HFFc6 (cell line): ENCODE measurements around the gene PTPDC1. TPM values are rescaled to one million over a fixed set of nuclear protein-coding genes. Genes with fewer than 3 reads are reported as not detected.

Experiments used
- DNase-seq: peaks from one replicate; pipeline ENCODE4 v3.0.0-alpha.2; 2018
- H3K27ac Mint-ChIP-seq: 2 replicates; pipeline ENCODE4 v1.8.0; 2020; ENCODE audit warnings: mild to moderate bottlenecking, mixed read lengths
- H3K27me3 Mint-ChIP-seq: 2 replicates; pipeline ENCODE4 v1.8.0; 2021; ENCODE audit warnings: mild to moderate bottlenecking, moderate library complexity, mixed read lengths; ENCODE audit not compliant: insufficient read depth
- H3K36me3 Mint-ChIP-seq: 2 replicates; pipeline ENCODE4 v1.8.0; 2021; ENCODE audit warnings: low read depth, mixed read lengths
- H3K4me1 Mint-ChIP-seq: 2 replicates; pipeline ENCODE4 v1.8.0; 2020; ENCODE audit warnings: low read depth, mixed read lengths
- H3K4me3 Mint-ChIP-seq: 2 replicates; pipeline ENCODE4 v1.8.0; 2020; ENCODE audit warnings: mild to moderate bottlenecking, moderate library complexity, mixed read lengths
- H3K9me3 Mint-ChIP-seq: 2 replicates; pipeline ENCODE4 v1.8.0; 2020; ENCODE audit warnings: mild to moderate bottlenecking, mixed read lengths
- long read RNA-seq: library from polyadenylated mRNA; unstranded; transcript quantifications from one replicate; pipeline ENCODE4 v2.0.0, GENCODE V29; 2019
- total RNA-seq, 6 experiments: library from RNA; stranded (reverse); fragmentation: NEBNext Ultra II Directional; extraction: Animal tissue kit (Norgen Biotek cat#: 25700); gene quantifications; 2 replicates in 1 of 6; 3 replicates in 5 of 6; pipeline ENCODE4 v1.2.3, GENCODE V29; 2021
- TF ChIP-seq, protein P1 (sequence below): fragments of 200-600 bp; sonication (generic); IDR thresholded peaks from 2 replicates; pipeline ENCODE4 v1.5.0; 2021; ENCODE audit warnings: antibody characterized with exemption, mild to moderate bottlenecking

The PTPDC1 gene
- 1 to 10 TPM; 2.3 to 3.1 (median 2.9) TPM for total RNA-seq
- long read RNA-seq, full-length matches to known transcripts = 2 of 4 reads
- long read RNA-seq, partial matches to known transcripts = 1 of 4 reads
- long read RNA-seq, other reads (novel, unspliced or antisense) = 1 of 4 reads

DNA sequence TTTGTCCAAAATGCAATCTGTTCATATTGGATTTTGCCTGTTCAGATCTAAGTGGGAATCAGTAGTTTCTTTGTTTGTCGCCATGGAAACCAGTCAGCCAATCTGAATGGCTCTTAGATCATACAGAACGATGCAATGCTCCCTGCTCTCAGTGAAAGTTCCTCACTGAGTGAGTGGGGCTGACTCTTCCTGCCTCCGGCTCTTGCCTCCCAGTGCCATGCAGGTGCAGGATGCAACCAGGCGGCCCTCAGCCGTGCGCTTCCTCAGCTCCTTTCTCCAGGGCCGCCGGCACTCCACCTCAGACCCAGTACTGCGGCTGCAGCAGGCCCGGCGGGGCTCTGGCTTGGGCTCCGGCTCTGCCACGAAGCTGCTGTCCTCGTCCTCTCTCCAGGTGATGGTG, at the start of gene PTPDC1:
Gene PTPDC1 (plus strand): TSS at position 151 of the 400 bp plus-strand sequence. CDS start 67 bp downstream, at position 218.
- H3K4me3 Mint-ChIP-seq = no peak within 1 kb of the TSS
- H3K27ac Mint-ChIP-seq = peak within 1 kb of the TSS; percentile 45; the same call in 1 of the 2 replicates
- H3K9me3 Mint-ChIP-seq = no peaks in the 10 kb centered on the region
- H3K4me1 Mint-ChIP-seq = peaks cover 22% of the 10 kb centered on the region
- peaks cover 4% of the 10 kb centered on the region; the same call in 1 of the 2 replicates for H3K36me3 Mint-ChIP-seq
- TF ChIP-seq, protein P1, sequence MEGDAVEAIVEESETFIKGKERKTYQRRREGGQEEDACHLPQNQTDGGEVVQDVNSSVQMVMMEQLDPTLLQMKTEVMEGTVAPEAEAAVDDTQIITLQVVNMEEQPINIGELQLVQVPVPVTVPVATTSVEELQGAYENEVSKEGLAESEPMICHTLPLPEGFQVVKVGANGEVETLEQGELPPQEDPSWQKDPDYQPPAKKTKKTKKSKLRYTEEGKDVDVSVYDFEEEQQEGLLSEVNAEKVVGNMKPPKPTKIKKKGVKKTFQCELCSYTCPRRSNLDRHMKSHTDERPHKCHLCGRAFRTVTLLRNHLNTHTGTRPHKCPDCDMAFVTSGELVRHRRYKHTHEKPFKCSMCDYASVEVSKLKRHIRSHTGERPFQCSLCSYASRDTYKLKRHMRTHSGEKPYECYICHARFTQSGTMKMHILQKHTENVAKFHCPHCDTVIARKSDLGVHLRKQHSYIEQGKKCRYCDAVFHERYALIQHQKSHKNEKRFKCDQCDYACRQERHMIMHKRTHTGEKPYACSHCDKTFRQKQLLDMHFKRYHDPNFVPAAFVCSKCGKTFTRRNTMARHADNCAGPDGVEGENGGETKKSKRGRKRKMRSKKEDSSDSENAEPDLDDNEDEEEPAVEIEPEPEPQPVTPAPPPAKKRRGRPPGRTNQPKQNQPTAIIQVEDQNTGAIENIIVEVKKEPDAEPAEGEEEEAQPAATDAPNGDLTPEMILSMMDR = no peak
- H3K27me3 Mint-ChIP-seq = no peaks in the 10 kb centered on the region
- peak; percentile 30 for DNase-seq

GRCh38 chr9:94034511-94034910, 49.8 kb upstream of the PTPDC1 start:
- Mint-ChIP-seq H3K4me3 (no peak overlapping the region), H3K4me1 (peaks cover 23% of the 10 kb centered on the region)
- no peak for DNase-seq

GRCh38 chr9:94039786-94040185, 44.5 kb upstream of the PTPDC1 start:
- Mint-ChIP-seq H3K27me3 (no peaks in the 10 kb centered on the region), H3K4me1 (no peaks in the 10 kb centered on the region; the same call in 1 of the 2 replicates), H3K36me3 (no peaks in the 10 kb centered on the region), H3K27ac (no peak overlapping the region), H3K4me3 (no peak overlapping the region), H3K9me3 (no peaks in the 10 kb centered on the region)
- TF ChIP-seq, protein P1 = no peak
- no peak for DNase-seq

More at GRCh38 chr9:94034511-94034910, 49.8 kb upstream of the PTPDC1 start:
- no peaks in the 10 kb centered on the region for H3K36me3 Mint-ChIP-seq
- TF ChIP-seq, protein P1 = no peak
- H3K9me3 Mint-ChIP-seq = no peaks in the 10 kb centered on the region
- no peak overlapping the region for H3K27ac Mint-ChIP-seq
- H3K27me3 Mint-ChIP-seq = peaks cover 2% of the 10 kb centered on the region; the same call in 1 of the 2 replicates

DNA sequence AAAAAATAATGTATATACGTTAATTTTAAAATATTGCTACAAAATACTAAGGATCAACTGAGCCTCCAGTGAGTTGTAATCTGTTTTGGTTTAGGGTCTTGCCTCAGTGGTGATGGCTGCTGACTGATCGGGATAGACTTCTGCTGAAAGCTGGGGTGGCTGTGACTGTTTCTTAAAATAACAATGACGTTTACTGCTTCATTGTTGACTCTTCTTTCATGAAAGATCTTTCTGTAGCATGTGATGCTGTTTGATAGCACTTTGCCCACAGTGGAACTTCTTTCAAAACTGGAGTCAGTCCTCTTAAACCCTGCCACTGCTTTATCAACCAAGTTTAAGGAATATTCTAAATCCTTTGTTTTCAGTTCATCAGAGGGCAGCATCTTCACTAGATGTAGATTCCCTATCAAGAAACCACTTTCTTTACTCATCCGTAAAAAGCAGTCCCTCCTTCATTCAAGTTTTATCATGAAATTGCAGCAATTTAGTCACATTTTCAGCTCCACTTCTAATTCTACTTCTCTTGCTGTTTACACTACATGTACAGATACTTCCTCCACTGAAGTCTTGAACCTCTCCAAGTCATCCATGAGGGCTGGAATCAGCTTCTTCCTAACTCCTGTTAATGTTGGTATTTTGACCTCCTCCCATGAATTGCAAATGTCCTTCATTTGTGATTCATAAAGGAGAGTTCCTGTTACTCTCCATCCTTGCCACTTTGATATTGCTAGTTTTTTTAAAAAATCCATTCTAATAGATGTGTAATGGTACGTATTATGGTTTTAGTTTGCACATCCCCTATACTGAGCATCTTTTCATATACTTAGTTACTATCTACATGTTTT, 41.5 kb upstream of the PTPDC1 start:
- Mint-ChIP-seq H3K9me3 (no peaks in the 10 kb centered on the region), H3K4me3 (no peak overlapping the region), H3K27ac (no peak overlapping the region), H3K4me1 (no peaks in the 10 kb centered on the region; the same call in 1 of the 2 replicates), H3K27me3 (no peaks in the 10 kb centered on the region), H3K36me3 (no peaks in the 10 kb centered on the region)
- DNase-seq = no peak
- TF ChIP-seq, protein P1 = no peak

GRCh38 chr9:94054716-94055115, 29.5 kb upstream of the PTPDC1 start:
- H3K36me3 Mint-ChIP-seq = peaks cover 9% of the 10 kb centered on the region; the same call in 1 of the 2 replicates
- no peak overlapping the region for H3K4me3 Mint-ChIP-seq
- DNase-seq = no peak
- H3K4me1 Mint-ChIP-seq = peaks cover 22% of the 10 kb centered on the region
- no peak overlapping the region for H3K27ac Mint-ChIP-seq
- TF ChIP-seq, protein P1 = no peak
- peaks cover 10% of the 10 kb centered on the region; the same call in 1 of the 2 replicates for H3K9me3 Mint-ChIP-seq
- no peaks in the 10 kb centered on the region for H3K27me3 Mint-ChIP-seq
